Mononuclear cell (primary cell): ENCODE results near the gene CCL15. TPM values are rescaled to one million over a fixed set of nuclear protein-coding genes. Genes with fewer than 3 reads are reported as not detected.
"Not testable (repeated sequence)": the region's sequence is repeated elsewhere in the genome, so short reads cannot be mapped to it uniquely, and the experiment has no call there.

Source experiments
- H3K27me3 ChIP-seq: 2 replicates; pipeline ENCODE4 v1.6.0; 2011; ENCODE audit warnings: low read length, control low read depth; ENCODE audit not compliant: insufficient read depth
- H3K4me1 ChIP-seq: 2 replicates; pipeline ENCODE4 v1.5.1; 2011; ENCODE audit warnings: mild to moderate bottlenecking, low read length, control low read depth; ENCODE audit not compliant: insufficient read depth
- H3K4me3 ChIP-seq: 2 replicates; pipeline ENCODE4 v1.5.1; 2011; ENCODE audit warnings: mild to moderate bottlenecking, low read length, moderate library complexity
- H3K9me3 ChIP-seq: 2 replicates; pipeline ENCODE4 v1.5.1; 2011; ENCODE audit warnings: low read depth, mild to moderate bottlenecking, control low read depth, low read length
- total RNA-seq: library from RNA; depleted of rRNA; stranded (reverse); fragments of >200 nt; gene quantifications from one replicate; pipeline ENCODE4 v1.2.3, GENCODE V29; 2012

The CCL15 gene
- total RNA-seq, 1 donor = not detected

DNA sequence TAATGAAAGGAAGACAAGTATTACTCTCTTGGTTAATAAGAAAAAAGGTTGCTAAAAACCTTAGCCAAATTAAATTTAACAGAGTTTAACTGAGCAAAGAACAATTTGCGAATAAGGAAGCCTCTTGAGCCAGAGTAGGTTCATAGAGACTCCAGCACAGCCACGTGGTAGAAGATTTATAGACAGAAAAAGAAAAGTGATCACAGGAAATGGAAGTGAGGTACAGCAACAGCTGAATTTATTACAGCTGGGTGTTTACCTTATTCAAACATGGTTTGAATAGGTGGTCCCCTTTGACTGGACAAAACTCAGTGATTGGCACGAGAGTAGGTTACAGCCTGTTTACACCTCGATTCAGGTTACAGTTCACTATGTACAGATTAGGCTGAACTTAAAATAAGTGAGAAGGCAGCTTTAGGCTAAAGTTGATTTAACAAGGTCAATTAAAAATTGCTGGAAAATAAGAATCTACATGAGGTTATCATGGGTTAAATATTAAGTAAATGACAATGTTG, 3.3 kb upstream of the CCL15 start:
- Histone ChIP-seq H3K4me1 (peaks cover 10% of the 10 kb centered on the region), H3K27me3 (no peaks in the 10 kb centered on the region), H3K9me3 (no peaks in the 10 kb centered on the region), H3K4me3 (no peak overlapping the region)

DNA sequence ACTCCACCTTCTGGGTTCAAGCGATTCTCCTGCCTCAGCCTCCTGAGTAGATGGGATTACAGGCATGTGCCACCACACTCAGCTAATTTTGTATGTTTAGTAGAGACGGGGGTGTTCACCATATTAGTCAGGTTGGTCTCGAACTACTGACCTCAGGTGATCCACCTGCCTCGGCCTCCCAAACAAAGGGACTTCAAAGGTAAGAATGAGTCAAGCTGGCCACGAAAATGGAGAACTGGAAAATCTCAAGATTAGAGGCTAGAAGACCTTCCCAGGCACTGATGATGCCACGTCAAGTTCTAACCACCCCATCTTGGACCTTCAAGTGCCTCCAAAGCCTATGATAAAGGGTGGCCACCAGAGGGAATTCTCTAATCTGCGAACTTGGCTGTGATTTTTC, 1.3 kb upstream of the CCL15 start:
- H3K4me3 ChIP-seq = no peak overlapping the region
- H3K9me3 ChIP-seq = no peaks in the 10 kb centered on the region
- no peaks in the 10 kb centered on the region for H3K27me3 ChIP-seq
- H3K4me1 ChIP-seq = peaks cover 10% of the 10 kb centered on the region

DNA sequence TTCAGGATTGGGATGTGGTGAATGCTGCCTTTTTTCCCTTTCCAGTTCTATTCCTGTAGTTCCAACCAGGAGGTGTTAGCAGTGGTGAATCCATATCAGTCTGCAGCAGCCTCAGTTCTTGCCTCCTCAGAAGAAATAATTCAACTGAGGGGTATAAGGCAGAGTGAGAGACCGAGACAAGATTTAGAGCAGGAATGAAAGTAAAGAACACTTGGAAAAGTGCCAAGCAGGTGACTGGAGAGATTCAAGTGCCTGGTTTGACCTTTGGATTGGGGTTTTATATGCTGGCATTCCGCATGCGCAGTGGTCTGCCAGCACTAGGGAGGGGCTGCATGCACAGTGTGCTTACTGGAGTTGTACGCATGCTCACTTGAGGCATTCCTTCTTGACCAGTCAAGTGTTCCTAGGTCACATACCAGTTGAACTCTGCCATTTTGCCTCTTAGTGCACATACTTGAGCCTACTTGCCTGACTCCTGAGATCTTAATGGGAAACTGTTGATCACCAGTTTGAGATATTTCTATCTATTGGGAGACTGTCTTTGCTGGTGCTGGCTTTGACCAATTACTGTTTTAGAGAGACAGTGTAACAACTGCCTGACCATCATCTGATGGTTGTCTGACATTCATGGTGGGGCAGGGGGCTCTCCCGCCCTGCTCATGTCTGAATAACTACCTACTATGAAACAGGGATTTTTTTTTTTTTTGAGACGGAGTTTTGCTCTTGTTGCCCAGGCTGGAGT, 680 bp upstream of the CCL15 start:
- Histone ChIP-seq H3K9me3 (no peaks in the 10 kb centered on the region), H3K4me1 (peaks cover 10% of the 10 kb centered on the region), H3K27me3 (no peaks in the 10 kb centered on the region), H3K4me3 (no peak overlapping the region)

DNA sequence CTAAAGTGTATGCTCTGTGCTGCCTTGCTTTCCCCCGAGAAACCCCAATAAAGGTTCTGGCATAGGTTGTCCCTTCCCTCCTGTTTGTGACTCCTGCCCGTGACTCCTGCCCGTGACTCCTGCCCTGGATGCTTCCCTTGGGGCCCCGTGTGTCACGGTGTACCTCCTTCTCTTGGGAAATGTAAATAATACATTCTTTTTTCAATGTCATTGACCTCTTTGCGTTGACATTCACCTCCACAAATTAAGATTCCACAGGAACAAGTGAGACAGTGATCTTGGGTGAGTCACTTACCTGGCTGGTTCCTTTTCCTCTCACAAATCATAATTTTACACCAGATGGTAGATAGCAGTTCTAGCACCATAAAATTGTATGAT, 632 bp downstream of the CCL15 start:
- Histone ChIP-seq H3K27me3 (no peaks in the 10 kb centered on the region), H3K9me3 (no peaks in the 10 kb centered on the region), H3K4me3 (no peak overlapping the region), H3K4me1 (peaks cover 16% of the 10 kb centered on the region)

DNA sequence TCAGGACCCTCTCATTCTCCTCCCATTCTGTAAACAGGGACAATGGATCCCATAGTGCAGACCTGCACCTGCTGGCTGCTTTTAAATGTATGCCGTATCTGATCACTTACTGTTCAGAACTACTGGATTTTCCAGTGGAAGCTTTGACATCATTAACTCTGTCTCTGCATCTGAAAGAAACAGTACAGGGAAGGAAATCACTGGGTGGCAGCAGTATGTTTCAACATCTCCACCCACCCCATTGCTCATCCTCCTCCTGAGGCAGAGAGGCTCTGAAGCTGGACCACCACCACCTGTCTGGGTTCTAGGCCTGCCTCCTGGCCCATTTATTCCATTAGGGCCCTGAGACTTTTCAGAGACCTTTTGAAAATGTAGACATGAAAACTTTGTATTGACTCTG, 2.6 kb downstream of the CCL15 start:
- Histone ChIP-seq H3K4me3 (no peak overlapping the region), H3K27me3 (no peaks in the 10 kb centered on the region), H3K4me1 (peaks cover 6% of the 10 kb centered on the region), H3K9me3 (no peaks in the 10 kb centered on the region)

- Histone ChIP-seq H3K4me1 (peaks cover 6% of the 10 kb centered on the region), H3K4me3 (no peak overlapping the region), H3K27me3 (no peaks in the 10 kb centered on the region), H3K9me3 (no peaks in the 10 kb centered on the region)
These were observed 3.3 kb downstream of the CCL15 start for GRCh38 chr17:35998018-35998545.

- not testable (repeated sequence) for H3K27me3 ChIP-seq, H3K9me3 ChIP-seq, H3K4me3 ChIP-seq, H3K4me1 ChIP-seq
These were observed 6.0 kb downstream of the CCL15 start for GRCh38 chr17:35995346-35995745.

DNA sequence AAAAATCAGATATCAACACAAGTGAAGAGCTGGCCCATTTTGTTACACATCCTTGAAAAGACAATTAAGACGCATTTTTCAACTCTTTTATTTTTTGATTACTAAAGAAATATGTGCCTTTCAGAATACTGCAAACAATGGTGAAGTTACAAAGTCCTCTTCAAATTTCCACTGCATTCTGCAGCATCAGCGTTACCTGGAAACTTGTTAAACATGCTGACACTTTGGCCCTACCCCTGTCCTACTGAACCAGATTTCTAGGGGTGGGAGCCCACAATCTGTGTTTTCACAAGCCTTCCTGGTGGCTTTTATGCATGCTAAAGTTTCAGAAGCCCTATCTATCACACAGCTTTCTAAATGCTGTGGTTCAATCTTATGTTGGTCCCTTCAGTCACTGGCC, 10.3 kb downstream of the CCL15 start:
- Histone ChIP-seq H3K4me1 (no peaks in the 10 kb centered on the region), H3K27me3 (no peaks in the 10 kb centered on the region), H3K4me3 (no peak overlapping the region), H3K9me3 (no peaks in the 10 kb centered on the region)

GRCh38 chr17:35988164-35988563, 13.2 kb downstream of the CCL15 start:
- Histone ChIP-seq H3K4me1 (no peaks in the 10 kb centered on the region), H3K4me3 (no peak overlapping the region), H3K27me3 (no peaks in the 10 kb centered on the region), H3K9me3 (no peaks in the 10 kb centered on the region)

- no peaks in the 10 kb centered on the region for H3K27me3 ChIP-seq
- no peak within 1 kb of the TSS for H3K4me3 ChIP-seq
- no peaks in the 10 kb centered on the region for H3K4me1 ChIP-seq
- H3K9me3 ChIP-seq = no peaks in the 10 kb centered on the region
These were observed 14.7 kb downstream of the CCL15 start, which contains the start of gene CCL14 for GRCh38 chr17:35986643-35987042. CCL14 (minus strand) TSS chr17:35986729; CDS start chr17:35986649, 80 bp downstream.

DNA sequence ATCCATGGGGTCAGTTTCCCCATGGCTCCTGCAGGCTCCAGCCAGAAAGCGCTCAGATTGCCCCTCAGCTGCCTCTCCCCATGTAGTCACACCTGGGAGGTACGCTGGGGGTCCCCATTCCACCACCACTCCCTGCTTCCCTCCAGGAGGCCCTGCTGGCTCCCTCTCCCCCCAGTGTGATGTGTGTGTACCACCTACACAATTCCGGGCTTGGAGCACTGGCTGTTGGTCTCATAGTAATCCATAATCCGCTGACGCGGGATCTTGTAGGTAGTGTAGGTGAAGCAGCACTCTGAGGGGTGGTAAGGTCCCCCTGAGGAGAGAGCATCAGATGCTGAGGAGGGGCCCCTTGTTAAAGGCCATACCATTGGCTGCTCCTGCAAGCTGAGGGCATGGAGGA, 17.2 kb downstream of the CCL15 start:
- H3K9me3 ChIP-seq = no peaks in the 10 kb centered on the region
- no peaks in the 10 kb centered on the region for H3K4me1 ChIP-seq
- H3K27me3 ChIP-seq = no peaks in the 10 kb centered on the region
- no peak overlapping the region for H3K4me3 ChIP-seq

GRCh38 chr17:35982409-35983191, 18.8 kb downstream of the CCL15 start:
- Histone ChIP-seq H3K27me3 (no peaks in the 10 kb centered on the region), H3K9me3 (no peaks in the 10 kb centered on the region)

DNA sequence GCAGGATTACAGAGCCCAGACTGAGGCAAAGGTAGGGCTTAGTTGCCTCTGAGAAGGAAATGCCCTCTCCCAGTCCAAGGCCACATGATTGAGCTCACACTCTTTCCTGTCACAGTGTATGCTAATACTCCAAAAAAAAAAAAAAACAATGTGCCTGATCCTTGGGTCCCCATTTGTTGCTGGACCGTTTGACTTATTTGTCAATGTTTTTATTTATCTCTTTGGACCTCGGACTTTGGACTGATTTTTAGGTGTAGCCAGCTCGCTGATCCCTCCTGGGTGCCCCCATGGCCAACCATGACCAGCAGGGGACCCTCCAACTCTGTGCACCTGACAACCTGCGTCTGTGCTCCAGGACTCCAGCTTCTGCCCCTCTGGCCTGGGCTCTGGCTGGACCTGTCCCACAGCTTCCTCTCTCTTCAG, 19.4 kb downstream of the CCL15 start:
- H3K4me3 ChIP-seq = no peak overlapping the region
- no peaks in the 10 kb centered on the region for H3K27me3 ChIP-seq
- no peaks in the 10 kb centered on the region for H3K4me1 ChIP-seq
- H3K9me3 ChIP-seq = no peaks in the 10 kb centered on the region

More at GRCh38 chr17:35982409-35983191, 18.8 kb downstream of the CCL15 start:
- Histone ChIP-seq H3K4me3 (no peak overlapping the region), H3K4me1 (no peaks in the 10 kb centered on the region)

GRCh38 chr17:35981246-35981645, 20.1 kb downstream of the CCL15 start, which contains the start of gene CCL16:
CCL16 (minus strand) TSS chr17:35981497; CDS start chr17:35981420, 77 bp downstream.
- H3K27me3 ChIP-seq = no peaks in the 10 kb centered on the region
- H3K9me3 ChIP-seq = no peaks in the 10 kb centered on the region
- H3K4me1 ChIP-seq = no peaks in the 10 kb centered on the region
- no peak within 1 kb of the TSS for H3K4me3 ChIP-seq

GRCh38 chr17:35978346-35978745, 23.0 kb downstream of the CCL15 start:
- Histone ChIP-seq H3K27me3 (no peaks in the 10 kb centered on the region), H3K4me1 (no peaks in the 10 kb centered on the region)

More at GRCh38 chr17:35978346-35978745, 23.0 kb downstream of the CCL15 start:
- Histone ChIP-seq H3K9me3 (no peaks in the 10 kb centered on the region), H3K4me3 (no peak overlapping the region)
